HEK293 (cell line): Measurements from ENCODE around the gene TRIM46.

Source experiments
- CTCF ChIA-PET: fragments of 350-600 bp; formaldehyde crosslinking; extraction: SDS; loops from one replicate; lab custom pipeline; 2021; ENCODE audit warnings: antibody characterized with exemption; lab: Yijun Ruan, JAX
- POLR2A ChIA-PET: fragments of 300-600 bp; formaldehyde crosslinking; extraction: SDS; loops from one replicate; lab custom pipeline; 2020; ENCODE audit warnings: antibody characterized with exemption, inconsistent platforms; lab: Yijun Ruan, JAX
- H3K27ac ChIP-seq: fragments of 200-500 bp; sonication (Bioruptor generic); 2 replicates; pipeline ENCODE4 v1.5.1; 2014; ENCODE audit warnings: low read depth, low read length, control low read depth, inconsistent platforms; ENCODE audit errors: extremely low read depth
- H3K36me3 ChIP-seq, 2 experiments: fragments of 200-500 bp in 1 of 2; sonication (Bioruptor generic) in 1 of 2; 1 replicate in 1 of 2; 2 replicates in 1 of 2; pipeline ENCODE4 v1.5.1; 2014 to 2017; ENCODE audit warnings: inconsistent platforms in 2 of 2, low read length in 2 of 2; ENCODE audit not compliant: control insufficient read depth in 2 of 2, insufficient read depth in 1 of 2
- H3K4me1 ChIP-seq: fragments of 200-500 bp; sonication (Bioruptor generic); 2 replicates; pipeline ENCODE4 v1.5.1; 2014; ENCODE audit warnings: mild to moderate bottlenecking, low read length, inconsistent platforms; ENCODE audit not compliant: control insufficient read depth, insufficient read depth
- H3K4me3 ChIP-seq: 2 replicates; pipeline ENCODE4 v1.5.1; 2011; ENCODE audit warnings: low read depth, mild to moderate bottlenecking, control low read depth, low read length, moderate library complexity
- H3K9me3 ChIP-seq: fragments of 200-500 bp; sonication (Bioruptor generic); 2 replicates; pipeline ENCODE4 v1.5.1; 2014; ENCODE audit warnings: low read depth, low read length, inconsistent platforms; ENCODE audit not compliant: control insufficient read depth, insufficient read depth
- GLI4 ChIP-seq: fragments of 450-650 bp; formaldehyde crosslinking; IDR thresholded peaks from 2 replicates; pipeline ENCODE4 v1.5.1; 2016; ENCODE audit warnings: missing biosample characterization, missing genetic modification characterization
- GLIS1 ChIP-seq: fragments of 450-650 bp; formaldehyde crosslinking; IDR thresholded peaks from 2 replicates; pipeline ENCODE4 v1.5.1; 2016; ENCODE audit warnings: missing biosample characterization, missing genetic modification characterization
- GLIS2 ChIP-seq: fragments of 450-650 bp; formaldehyde crosslinking; IDR thresholded peaks from 2 replicates; pipeline ENCODE4 v1.5.1; 2016; ENCODE audit warnings: missing biosample characterization, missing genetic modification characterization
- KLF1 ChIP-seq: fragments of 450-650 bp; formaldehyde crosslinking; IDR thresholded peaks from 2 replicates; pipeline ENCODE4 v1.5.1; 2016; ENCODE audit warnings: missing biosample characterization, missing genetic modification characterization
- OVOL3 ChIP-seq: fragments of 450-650 bp; formaldehyde crosslinking; IDR thresholded peaks from 2 replicates; pipeline ENCODE4 v1.5.1; 2016; ENCODE audit warnings: missing biosample characterization, missing genetic modification characterization
- REPIN1 ChIP-seq: fragments of 450-650 bp; formaldehyde crosslinking; IDR thresholded peaks from 2 replicates; pipeline ENCODE4 v1.5.1; 2017; ENCODE audit warnings: missing biosample characterization, missing genetic modification characterization, low read depth
- ZBTB8A ChIP-seq: fragments of 450-650 bp; formaldehyde crosslinking; IDR thresholded peaks from 2 replicates; pipeline ENCODE4 v1.5.1; 2016; ENCODE audit warnings: missing biosample characterization, missing genetic modification characterization
- ZNF121 ChIP-seq: fragments of 450-650 bp; formaldehyde crosslinking; IDR thresholded peaks from 2 replicates; pipeline ENCODE4 v1.5.1; 2016; ENCODE audit warnings: missing biosample characterization, missing genetic modification characterization
- ZNF138 ChIP-seq: fragments of 450-650 bp; formaldehyde crosslinking; IDR thresholded peaks from 2 replicates; pipeline ENCODE4 v1.5.1; 2016; ENCODE audit warnings: missing biosample characterization, missing genetic modification characterization, borderline replicate concordance
- ZNF174 ChIP-seq: fragments of 450-650 bp; formaldehyde crosslinking; IDR thresholded peaks from 2 replicates; pipeline ENCODE4 v1.5.0; 2017; ENCODE audit warnings: missing biosample characterization, mild to moderate bottlenecking, missing genetic modification characterization
- ZNF19 ChIP-seq: fragments of 450-650 bp; formaldehyde crosslinking; IDR thresholded peaks from 2 replicates; pipeline ENCODE4; 2016; ENCODE audit warnings: missing biosample characterization, missing genetic modification characterization, low read depth
- ZNF214 ChIP-seq: fragments of 450-650 bp; formaldehyde crosslinking; IDR thresholded peaks from 2 replicates; pipeline ENCODE4 v1.5.1; 2017; ENCODE audit warnings: missing biosample characterization, mild to moderate bottlenecking, missing genetic modification characterization, borderline replicate concordance
- ZNF223 ChIP-seq: fragments of 450-650 bp; formaldehyde crosslinking; IDR thresholded peaks from 2 replicates; pipeline ENCODE4 v1.5.1; 2016; ENCODE audit warnings: missing biosample characterization, missing genetic modification characterization
- ZNF324 ChIP-seq: fragments of 450-650 bp; formaldehyde crosslinking; IDR thresholded peaks from 2 replicates; pipeline ENCODE4 v1.5.1; 2016; ENCODE audit warnings: missing biosample characterization, missing genetic modification characterization
- ZNF341 ChIP-seq: fragments of 450-650 bp; formaldehyde crosslinking; IDR thresholded peaks from 2 replicates; pipeline ENCODE4; 2016; ENCODE audit warnings: low read depth, missing biosample characterization, missing genetic modification characterization
- ZNF37A ChIP-seq: fragments of 450-650 bp; IDR thresholded peaks from 2 replicates; pipeline ENCODE4 v1.5.1; 2018; ENCODE audit warnings: missing biosample characterization, missing genetic modification characterization
- ZNF404 ChIP-seq: fragments of 450-650 bp; formaldehyde crosslinking; IDR thresholded peaks from 2 replicates; pipeline ENCODE4 v1.5.1; 2017; ENCODE audit warnings: missing biosample characterization, missing genetic modification characterization
- ZNF473 ChIP-seq: fragments of 450-650 bp; formaldehyde crosslinking; IDR thresholded peaks from 2 replicates; pipeline ENCODE4 v1.5.1; 2017; ENCODE audit warnings: missing biosample characterization, missing genetic modification characterization
- ZNF48 ChIP-seq: fragments of 450-650 bp; formaldehyde crosslinking; IDR thresholded peaks from 2 replicates; pipeline ENCODE4 v1.5.1; 2016; ENCODE audit warnings: missing biosample characterization, missing genetic modification characterization
- ZNF529 ChIP-seq: fragments of 450-650 bp; formaldehyde crosslinking; IDR thresholded peaks from 2 replicates; pipeline ENCODE4 v1.5.1; 2017; ENCODE audit warnings: missing genetic modification characterization, missing biosample characterization; ENCODE audit not compliant: insufficient replicate concordance
- ZNF561 ChIP-seq: fragments of 450-650 bp; IDR thresholded peaks from 2 replicates; pipeline ENCODE4 v1.5.1; 2018; ENCODE audit warnings: missing biosample characterization, missing genetic modification characterization, borderline replicate concordance
- ZNF585B ChIP-seq: fragments of 450-650 bp; formaldehyde crosslinking; IDR thresholded peaks from 2 replicates; pipeline ENCODE4 v1.5.1; 2016; ENCODE audit warnings: missing biosample characterization, missing genetic modification characterization
- ZNF654 ChIP-seq: fragments of 450-650 bp; formaldehyde crosslinking; IDR thresholded peaks from 2 replicates; pipeline ENCODE4 v1.5.1; 2016; ENCODE audit warnings: low read depth, missing biosample characterization, missing genetic modification characterization
- ZNF658 ChIP-seq: fragments of 450-650 bp; formaldehyde crosslinking; IDR thresholded peaks from 2 replicates; pipeline ENCODE4; 2016; ENCODE audit warnings: missing biosample characterization, missing genetic modification characterization
- TF ChIP-seq, protein P1 (sequence below): fragments of 450-650 bp; formaldehyde crosslinking; IDR thresholded peaks from 2 replicates; pipeline ENCODE4 v1.5.1; 2016; ENCODE audit warnings: missing biosample characterization, missing genetic modification characterization
- TF ChIP-seq, protein P2 (sequence below): fragments of 450-650 bp; formaldehyde crosslinking; IDR thresholded peaks from 2 replicates; pipeline ENCODE4 v1.5.1; 2016; ENCODE audit warnings: missing biosample characterization, missing genetic modification characterization
- TF ChIP-seq, protein P3 (sequence below): fragments of 450-650 bp; formaldehyde crosslinking; IDR thresholded peaks from 2 replicates; pipeline ENCODE4 v1.5.1; 2016; ENCODE audit warnings: missing biosample characterization, missing genetic modification characterization
- TF ChIP-seq, protein P4 (sequence below): fragments of 450-650 bp; formaldehyde crosslinking; IDR thresholded peaks from 2 replicates; pipeline ENCODE4 v1.5.1; 2016; ENCODE audit warnings: missing biosample characterization, missing genetic modification characterization
- TF ChIP-seq, protein P5 (sequence below): fragments of 450-650 bp; formaldehyde crosslinking; optimal IDR thresholded peaks from 2 replicates; pipeline ENCODE3; 2016; ENCODE audit warnings: missing biosample characterization, mild to moderate bottlenecking, missing genetic modification characterization
- TF ChIP-seq, protein P6 (sequence below): fragments of 450-650 bp; formaldehyde crosslinking; IDR thresholded peaks from 2 replicates; pipeline ENCODE4 v1.5.1; 2016; ENCODE audit warnings: missing biosample characterization, missing genetic modification characterization

The TRIM46 gene

DNA sequence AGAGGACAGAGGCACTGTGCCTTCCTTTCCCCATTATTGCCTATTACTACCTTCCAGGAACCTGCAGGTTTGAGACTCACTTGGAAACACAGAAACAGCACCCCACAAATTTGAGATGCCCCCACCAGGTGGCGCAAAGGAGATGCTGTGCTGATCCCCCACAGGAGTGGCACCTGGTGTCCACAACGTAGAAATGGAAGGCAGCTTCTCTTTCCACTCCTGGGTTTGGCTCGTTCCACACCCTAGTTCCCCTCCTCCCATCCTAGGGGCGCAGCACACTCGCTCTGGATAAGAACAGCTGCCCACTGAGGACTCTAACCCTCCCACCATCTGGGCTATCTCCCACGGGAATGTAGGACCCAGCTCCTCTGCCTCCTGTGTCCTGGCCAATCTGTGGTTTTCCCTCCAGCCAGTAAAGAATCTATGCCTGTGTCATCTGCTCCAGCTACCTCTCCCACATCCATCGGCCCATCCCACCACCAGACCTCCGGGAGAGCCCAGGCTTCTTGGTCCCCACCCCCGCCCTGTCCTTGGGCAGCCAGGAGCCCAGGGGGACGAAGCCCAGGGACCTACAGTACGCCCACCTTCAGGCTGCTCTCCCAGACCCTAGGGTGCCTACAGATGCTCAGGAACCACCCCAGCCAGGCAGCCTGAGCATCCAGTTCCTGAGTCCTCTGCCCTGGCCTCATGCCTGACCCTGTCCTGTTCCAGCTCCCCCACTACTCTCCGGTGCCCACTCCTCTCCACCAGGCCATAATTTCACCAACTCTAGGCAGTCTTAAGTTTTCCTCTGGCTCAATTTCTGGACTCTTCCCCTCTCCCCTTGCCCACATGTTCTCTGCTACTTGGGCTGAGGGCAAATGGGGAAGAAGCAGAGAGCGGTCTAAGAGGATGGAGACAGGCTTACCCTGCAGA is 33.5 kb downstream of the TRIM46 start:
- H3K4me1 ChIP-seq: peaks cover 4% of the 10 kb centered on the region
- peaks cover 0 to 21% of the 10 kb centered on the region in 2 experiments; a peak in 1 of 3 replicates for H3K36me3 ChIP-seq
- POLR2A ChIA-PET: interaction anchor here (0.7 to 1.7 kb wide), 9 partner anchors 12 to 117 kb away, joined by 3 to 8 read pairs (median 5); partner anchors contain the start of genes KRTCAP2, SCAMP3 and TRIM46
- no peak overlapping the region; the same call in 1 of the 2 replicates for H3K27ac ChIP-seq
- CTCF ChIA-PET: interaction anchor here (0.5 to 3.6 kb wide), 31 partner anchors 9 to 478 kb away, joined by 3 to 28 read pairs (median 4); partner anchors contain the start of genes CLK2, KRTCAP2 and TRIM46
- H3K9me3 ChIP-seq: no peaks in the 10 kb centered on the region
- H3K4me3 ChIP-seq: no peak overlapping the region
- no peak for TF ChIP-seq KLF1 (tag by site-specific recombination)
- no peak for TF ChIP-seq ZNF404 (tag by site-specific recombination)
- no peak for TF ChIP-seq ZNF658 (tag by site-specific recombination)
- no peak for TF ChIP-seq ZNF585B
- no peak for TF ChIP-seq ZNF48 (tag by site-specific recombination)
- TF ChIP-seq ZNF561: no peak
- TF ChIP-seq GLI4 (tag by site-specific recombination): no peak
- TF ChIP-seq, protein P1, sequence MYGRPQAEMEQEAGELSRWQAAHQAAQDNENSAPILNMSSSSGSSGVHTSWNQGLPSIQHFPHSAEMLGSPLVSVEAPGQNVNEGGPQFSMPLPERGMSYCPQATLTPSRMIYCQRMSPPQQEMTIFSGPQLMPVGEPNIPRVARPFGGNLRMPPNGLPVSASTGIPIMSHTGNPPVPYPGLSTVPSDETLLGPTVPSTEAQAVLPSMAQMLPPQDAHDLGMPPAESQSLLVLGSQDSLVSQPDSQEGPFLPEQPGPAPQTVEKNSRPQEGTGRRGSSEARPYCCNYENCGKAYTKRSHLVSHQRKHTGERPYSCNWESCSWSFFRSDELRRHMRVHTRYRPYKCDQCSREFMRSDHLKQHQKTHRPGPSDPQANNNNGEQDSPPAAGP: peak; percentile 48; the same call in 1 of the 2 replicates
- TF ChIP-seq REPIN1: no peak
- no peak for TF ChIP-seq ZNF121 (tag by site-specific recombination)
- no peak for TF ChIP-seq ZNF223 (tag by site-specific recombination)
- TF ChIP-seq GLIS1 (tag by site-specific recombination): peak; percentile 75
- no peak for TF ChIP-seq ZNF341 (tag by site-specific recombination)
- peak; percentile 58 for TF ChIP-seq ZNF654
- TF ChIP-seq ZNF473 (tag by site-specific recombination): no peak
- TF ChIP-seq ZNF19 (tag by site-specific recombination): no peak
- 0 out of 2 replicates have a peak, but pooled peaks have one; percentile 25 for TF ChIP-seq ZBTB8A
- no peak for TF ChIP-seq ZNF174 (tag by site-specific recombination)
- TF ChIP-seq, protein P2, sequence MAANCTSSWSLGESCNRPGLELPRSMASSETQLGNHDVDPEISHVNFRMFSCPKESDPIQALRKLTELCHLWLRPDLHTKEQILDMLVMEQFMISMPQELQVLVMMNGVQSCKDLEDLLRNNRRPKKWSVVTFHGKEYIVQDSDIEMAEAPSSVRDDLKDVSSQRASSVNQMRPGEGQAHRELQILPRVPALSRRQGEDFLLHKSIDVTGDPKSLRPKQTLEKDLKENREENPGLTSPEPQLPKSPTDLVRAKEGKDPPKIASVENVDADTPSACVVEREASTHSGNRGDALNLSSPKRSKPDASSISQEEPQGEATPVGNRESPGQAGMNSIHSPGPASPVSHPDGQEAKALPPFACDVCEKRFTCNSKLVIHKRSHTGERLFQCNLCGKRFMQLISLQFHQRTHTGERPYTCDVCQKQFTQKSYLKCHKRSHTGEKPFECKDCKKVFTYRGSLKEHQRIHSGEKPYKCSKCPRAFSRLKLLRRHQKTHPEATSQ (tag by site-specific recombination): no peak
- no peak for TF ChIP-seq ZNF138 (tag by site-specific recombination)
- TF ChIP-seq, protein P3, sequence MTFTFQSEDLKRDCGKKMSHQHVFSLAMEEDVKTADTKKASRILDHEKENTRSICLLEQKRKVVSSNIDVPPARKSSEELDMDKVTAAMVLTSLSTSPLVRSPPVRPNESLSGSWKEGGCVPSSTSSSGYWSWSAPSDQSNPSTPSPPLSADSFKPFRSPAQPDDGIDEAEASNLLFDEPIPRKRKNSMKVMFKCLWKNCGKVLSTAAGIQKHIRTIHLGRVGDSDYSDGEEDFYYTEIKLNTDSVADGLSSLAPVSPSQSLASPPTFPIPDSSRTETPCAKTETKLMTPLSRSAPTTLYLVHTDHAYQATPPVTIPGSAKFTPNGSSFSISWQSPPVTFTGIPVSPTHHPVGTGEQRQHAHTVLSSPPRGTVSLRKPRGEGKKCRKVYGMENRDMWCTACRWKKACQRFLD (tag by site-specific recombination): no peak
- no peak for TF ChIP-seq ZNF37A (tag by site-specific recombination)
- TF ChIP-seq GLIS2 (tag by site-specific recombination): peak; percentile 59
- TF ChIP-seq OVOL3 (tag by site-specific recombination): 0 out of 2 replicates have a peak, but pooled peaks have one; percentile 13
- no peak for TF ChIP-seq ZNF214
- TF ChIP-seq, protein P4, sequence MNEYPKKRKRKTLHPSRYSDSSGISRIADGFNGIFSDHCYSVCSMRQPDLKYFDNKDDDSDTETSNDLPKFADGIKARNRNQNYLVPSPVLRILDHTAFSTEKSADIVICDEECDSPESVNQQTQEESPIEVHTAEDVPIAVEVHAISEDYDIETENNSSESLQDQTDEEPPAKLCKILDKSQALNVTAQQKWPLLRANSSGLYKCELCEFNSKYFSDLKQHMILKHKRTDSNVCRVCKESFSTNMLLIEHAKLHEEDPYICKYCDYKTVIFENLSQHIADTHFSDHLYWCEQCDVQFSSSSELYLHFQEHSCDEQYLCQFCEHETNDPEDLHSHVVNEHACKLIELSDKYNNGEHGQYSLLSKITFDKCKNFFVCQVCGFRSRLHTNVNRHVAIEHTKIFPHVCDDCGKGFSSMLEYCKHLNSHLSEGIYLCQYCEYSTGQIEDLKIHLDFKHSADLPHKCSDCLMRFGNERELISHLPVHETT (tag by site-specific recombination): no peak
- TF ChIP-seq ZNF529 (tag by site-specific recombination): no peak
- TF ChIP-seq, protein P5, sequence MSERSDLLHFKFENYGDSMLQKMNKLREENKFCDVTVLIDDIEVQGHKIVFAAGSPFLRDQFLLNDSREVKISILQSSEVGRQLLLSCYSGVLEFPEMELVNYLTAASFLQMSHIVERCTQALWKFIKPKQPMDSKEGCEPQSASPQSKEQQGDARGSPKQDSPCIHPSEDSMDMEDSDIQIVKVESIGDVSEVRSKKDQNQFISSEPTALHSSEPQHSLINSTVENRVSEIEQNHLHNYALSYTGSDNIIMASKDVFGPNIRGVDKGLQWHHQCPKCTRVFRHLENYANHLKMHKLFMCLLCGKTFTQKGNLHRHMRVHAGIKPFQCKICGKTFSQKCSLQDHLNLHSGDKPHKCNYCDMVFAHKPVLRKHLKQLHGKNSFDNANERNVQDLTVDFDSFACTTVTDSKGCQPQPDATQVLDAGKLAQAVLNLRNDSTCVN (tag by site-specific recombination): no peak
- TF ChIP-seq, protein P6, sequence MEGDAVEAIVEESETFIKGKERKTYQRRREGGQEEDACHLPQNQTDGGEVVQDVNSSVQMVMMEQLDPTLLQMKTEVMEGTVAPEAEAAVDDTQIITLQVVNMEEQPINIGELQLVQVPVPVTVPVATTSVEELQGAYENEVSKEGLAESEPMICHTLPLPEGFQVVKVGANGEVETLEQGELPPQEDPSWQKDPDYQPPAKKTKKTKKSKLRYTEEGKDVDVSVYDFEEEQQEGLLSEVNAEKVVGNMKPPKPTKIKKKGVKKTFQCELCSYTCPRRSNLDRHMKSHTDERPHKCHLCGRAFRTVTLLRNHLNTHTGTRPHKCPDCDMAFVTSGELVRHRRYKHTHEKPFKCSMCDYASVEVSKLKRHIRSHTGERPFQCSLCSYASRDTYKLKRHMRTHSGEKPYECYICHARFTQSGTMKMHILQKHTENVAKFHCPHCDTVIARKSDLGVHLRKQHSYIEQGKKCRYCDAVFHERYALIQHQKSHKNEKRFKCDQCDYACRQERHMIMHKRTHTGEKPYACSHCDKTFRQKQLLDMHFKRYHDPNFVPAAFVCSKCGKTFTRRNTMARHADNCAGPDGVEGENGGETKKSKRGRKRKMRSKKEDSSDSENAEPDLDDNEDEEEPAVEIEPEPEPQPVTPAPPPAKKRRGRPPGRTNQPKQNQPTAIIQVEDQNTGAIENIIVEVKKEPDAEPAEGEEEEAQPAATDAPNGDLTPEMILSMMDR (tag by site-specific recombination): peak; percentile 98
- no peak for TF ChIP-seq ZNF324 (tag by site-specific recombination)
